Prostate gland (tissue), 2 donors: ENCODE measurements around the gene LRBA. TPM values are rescaled to one million over a fixed set of nuclear protein-coding genes. Genes with fewer than 3 reads are reported as not detected.

Experiments
- DNase-seq: peaks from one replicate; pipeline ENCODE4 v3.0.0-alpha.2; 2019; ENCODE audit warnings: low spot score
- H3K27ac ChIP-seq, 2 donors: fragments of 200-600 bp; sonication (generic); 2 replicates each; pipeline ENCODE4 v1.5.1; 2017 to 2019
- H3K27me3 ChIP-seq: fragments of 200-600 bp; sonication (generic); replicated peaks from 2 replicates; pipeline ENCODE4 v1.5.1; 2019; ENCODE audit not compliant: insufficient read depth
- H3K36me3 ChIP-seq, 2 donors: fragments of 200-600 bp; sonication (generic); 1 replicate in 1 of 2; 2 replicates in 1 of 2; pipeline versions ENCODE4 v1.5.1 to v1.8.1; 2017 to 2019
- H3K4me1 ChIP-seq: fragments of 200-600 bp; sonication (generic); replicated peaks from 2 replicates; pipeline ENCODE4 v1.5.1; 2019
- H3K4me3 ChIP-seq, 2 donors: fragments of 200-600 bp; sonication (generic); 2 replicates each; pipeline ENCODE4 v1.5.1; 2017 to 2019
- H3K9me3 ChIP-seq: fragments of 200-600 bp; sonication (generic); 2 replicates; pipeline ENCODE4 v1.5.1; 2017
- POLR2A ChIP-seq: fragments of 450-650 bp; IDR thresholded peaks from one replicate; pipeline ENCODE4 v1.6.1; 2016; ENCODE audit warnings: antibody characterized with exemption, mild to moderate bottlenecking
- POLR2AphosphoS5 ChIP-seq: sonication (generic); formaldehyde crosslinking; IDR thresholded peaks from one replicate; pipeline ENCODE4 v1.6.1; 2017; ENCODE audit warnings: antibody characterized with exemption
- WGBS: methylation state at CpG from one replicate; pipeline ENCODE4 v1.1.5; 2018; 5-methylcytosine and 5-hydroxymethylcytosine counted together
- intact Hi-C: fragments of 100-400 bp; cut with DNase I; formaldehyde crosslinking; loops from one replicate; pipeline ENCODE4 v1.14.2; 2022
- total RNA-seq, 2 donors: library from RNA; depleted of rRNA; stranded (reverse); fragments of >200 nt; gene quantifications; one replicate each; pipeline ENCODE4 v1.1.0, GENCODE V29; 2016
- TF ChIP-seq, protein P1 (sequence below), 4 experiments: fragments of 200-600 bp in 2 of 4; fragments of 450-650 bp in 2 of 4; sonication (generic) in 2 of 4; IDR thresholded peaks; 1 replicate in 3 of 4; 2 replicates in 1 of 4; pipeline ENCODE4 v1.5.1; 2016 to 2019; ENCODE audit warnings: antibody characterized with exemption in 4 of 4, mild to moderate bottlenecking in 2 of 4, moderate library complexity in 2 of 4

LRBA gene
- total RNA-seq, 2 donors from 2014 or later = 69.8 to 79.8 TPM

DNA sequence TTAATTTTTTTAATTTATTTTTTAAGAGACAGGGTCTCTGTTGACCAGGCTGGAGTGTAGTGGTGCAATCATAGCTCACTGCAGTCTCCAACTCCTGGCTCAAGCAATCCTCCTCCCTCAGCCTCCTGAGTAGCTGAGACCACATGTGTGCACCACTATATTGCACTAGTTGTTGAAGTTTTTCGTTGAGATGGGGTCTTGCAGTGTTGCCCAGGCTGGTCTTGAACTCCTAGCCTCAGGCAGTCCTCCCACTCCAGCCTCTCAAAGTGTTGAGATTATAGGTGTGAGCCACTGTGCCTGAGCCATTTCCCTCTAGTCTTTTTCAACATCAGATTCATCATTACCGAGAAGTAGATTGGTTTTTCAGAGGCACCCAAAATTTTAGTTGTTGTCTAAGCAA lies 771.2 kb downstream of the LRBA start:
- TF ChIP-seq POLR2A = no peak
- no peak for TF ChIP-seq POLR2AphosphoS5
- TF ChIP-seq, protein P1, sequence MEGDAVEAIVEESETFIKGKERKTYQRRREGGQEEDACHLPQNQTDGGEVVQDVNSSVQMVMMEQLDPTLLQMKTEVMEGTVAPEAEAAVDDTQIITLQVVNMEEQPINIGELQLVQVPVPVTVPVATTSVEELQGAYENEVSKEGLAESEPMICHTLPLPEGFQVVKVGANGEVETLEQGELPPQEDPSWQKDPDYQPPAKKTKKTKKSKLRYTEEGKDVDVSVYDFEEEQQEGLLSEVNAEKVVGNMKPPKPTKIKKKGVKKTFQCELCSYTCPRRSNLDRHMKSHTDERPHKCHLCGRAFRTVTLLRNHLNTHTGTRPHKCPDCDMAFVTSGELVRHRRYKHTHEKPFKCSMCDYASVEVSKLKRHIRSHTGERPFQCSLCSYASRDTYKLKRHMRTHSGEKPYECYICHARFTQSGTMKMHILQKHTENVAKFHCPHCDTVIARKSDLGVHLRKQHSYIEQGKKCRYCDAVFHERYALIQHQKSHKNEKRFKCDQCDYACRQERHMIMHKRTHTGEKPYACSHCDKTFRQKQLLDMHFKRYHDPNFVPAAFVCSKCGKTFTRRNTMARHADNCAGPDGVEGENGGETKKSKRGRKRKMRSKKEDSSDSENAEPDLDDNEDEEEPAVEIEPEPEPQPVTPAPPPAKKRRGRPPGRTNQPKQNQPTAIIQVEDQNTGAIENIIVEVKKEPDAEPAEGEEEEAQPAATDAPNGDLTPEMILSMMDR (IDR thresholded peaks at IDR 0.05) = no peak
- intact Hi-C loops = loop anchor here (2.0 to 5.0 kb wide), 2 partner anchors 165 to 237 kb away; partner anchors contain the start of gene DCLK2
- Histone ChIP-seq H3K27ac (no peak overlapping the region), H3K27me3 (no peaks in the 10 kb centered on the region), H3K4me3 (no peak overlapping the region), H3K4me1 (no peaks in the 10 kb centered on the region), H3K9me3 (no peaks in the 10 kb centered on the region), H3K36me3 (no peaks in the 10 kb centered on the region)
- no peak for DNase-seq
- WGBS = 87% methylated on average over 2 of the region's 2 CpGs

DNA sequence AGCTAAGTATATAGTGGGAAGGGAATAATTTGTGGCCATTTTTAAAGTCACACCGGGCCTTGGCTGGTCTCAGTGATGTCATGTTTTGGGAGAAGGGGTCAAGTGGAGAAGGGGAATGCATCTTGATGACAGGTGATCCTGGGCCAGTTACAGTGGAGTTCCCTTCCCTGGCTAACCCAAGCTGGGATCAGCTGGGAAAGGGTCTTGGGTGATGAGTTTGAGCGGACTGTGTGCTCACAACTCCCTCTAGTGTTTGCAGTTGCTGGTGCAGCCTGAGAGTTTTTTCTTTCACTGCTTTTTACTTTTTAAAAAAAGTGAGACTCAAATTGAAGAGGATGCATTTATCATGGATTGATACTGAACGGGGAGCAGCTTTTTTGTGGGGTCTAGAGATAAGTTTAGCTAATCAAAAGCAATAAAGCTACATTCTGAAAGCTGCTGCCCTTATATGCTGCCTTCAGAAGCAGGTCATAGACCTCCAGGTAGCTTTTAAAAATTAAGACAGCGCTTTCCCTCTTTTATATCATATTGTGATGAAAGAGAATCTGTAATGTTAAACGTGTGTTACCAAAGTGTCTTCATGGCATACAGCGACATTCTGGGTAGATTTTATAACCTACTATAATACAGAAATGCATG lies 772.1 kb downstream of the LRBA start:
- intact Hi-C loops = loop anchor here (2.0 to 5.0 kb wide), 2 partner anchors 164 to 236 kb away; partner anchors contain the start of gene DCLK2
- Histone ChIP-seq H3K36me3 (no peaks in the 10 kb centered on the region), H3K4me3 (no peak overlapping the region), H3K27me3 (no peaks in the 10 kb centered on the region), H3K4me1 (no peaks in the 10 kb centered on the region), H3K9me3 (no peaks in the 10 kb centered on the region), H3K27ac (no peak overlapping the region)
- WGBS = 51% methylated on average over 6 of the region's 6 CpGs
- no peak for TF ChIP-seq POLR2A
- TF ChIP-seq, protein P1 (IDR thresholded peaks at IDR 0.05) = peak; percentile 45 to 70 (median 64)
- no peak for DNase-seq

DNA sequence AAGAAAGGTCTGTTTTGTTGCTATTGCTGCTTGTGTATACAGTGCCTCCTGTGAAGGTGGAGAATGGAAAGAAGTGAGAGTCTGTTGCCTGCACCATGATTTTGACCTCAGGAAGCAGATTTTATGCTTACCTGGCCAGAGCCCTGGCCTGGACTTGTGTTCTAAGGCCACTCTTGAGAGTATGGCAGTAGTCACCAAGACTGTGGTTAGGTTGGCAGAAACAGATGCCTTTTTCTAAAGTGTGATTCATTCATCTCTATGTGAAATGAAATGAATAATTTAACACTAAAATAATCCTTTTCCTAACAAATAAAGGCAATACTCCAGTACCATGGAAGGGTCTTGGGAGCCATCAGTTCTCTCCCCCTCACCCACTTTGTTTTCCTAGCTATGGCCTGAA lies 775.1 kb downstream of the LRBA start:
- Histone ChIP-seq H3K27ac (no peak overlapping the region), H3K9me3 (no peaks in the 10 kb centered on the region), H3K36me3 (no peaks in the 10 kb centered on the region), H3K4me1 (no peaks in the 10 kb centered on the region), H3K4me3 (no peak overlapping the region), H3K27me3 (no peaks in the 10 kb centered on the region)
- intact Hi-C loops = loop anchor here (5.0 kb wide), 1 partner anchor 233 kb away; no protein-coding TSS in a partner anchor
- DNase-seq = no peak
- no peak for TF ChIP-seq POLR2AphosphoS5
- TF ChIP-seq, protein P1 (IDR thresholded peaks at IDR 0.05) = no peak

DNA sequence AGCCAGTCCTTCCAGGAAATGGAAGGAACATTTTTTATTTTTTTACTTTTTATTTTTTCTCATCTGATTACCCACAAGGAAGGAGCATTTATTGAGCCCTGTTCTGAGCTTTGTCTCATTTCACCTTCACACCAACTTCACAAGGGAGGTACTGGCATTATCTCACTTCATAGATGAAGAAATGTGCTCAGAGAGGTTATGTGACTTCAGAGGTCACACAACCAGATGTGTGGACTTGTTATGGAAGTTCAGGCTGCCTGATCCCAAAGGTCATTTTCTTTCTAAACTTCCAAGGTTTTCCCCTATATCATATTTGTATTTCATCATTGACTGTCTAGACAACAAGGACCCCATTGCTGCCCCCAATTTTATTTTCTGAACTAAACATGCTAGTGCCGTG lies 776.5 kb downstream of the LRBA start:
- H3K27me3 ChIP-seq = no peaks in the 10 kb centered on the region
- intact Hi-C loops = no loop called here
- no peaks in the 10 kb centered on the region for H3K9me3 ChIP-seq
- DNase-seq = no peak
- WGBS = 93% methylated on average over 1 of the region's 1 CpG
- H3K36me3 ChIP-seq = no peaks in the 10 kb centered on the region
- no peaks in the 10 kb centered on the region for H3K4me1 ChIP-seq
- H3K27ac ChIP-seq = no peak overlapping the region
- TF ChIP-seq, protein P1 (IDR thresholded peaks at IDR 0.05) = no peak
- TF ChIP-seq POLR2A = no peak
- TF ChIP-seq POLR2AphosphoS5 = no peak
- no peak overlapping the region for H3K4me3 ChIP-seq
